Measurements from ENCODE around the gene CLEC12A. TPM values are rescaled to one million over a fixed set of nuclear protein-coding genes. Genes with fewer than 3 reads are reported as not detected.

The CLEC12A gene
- total RNA-seq, 1 donor from 2014 or later, result not detected

DNA sequence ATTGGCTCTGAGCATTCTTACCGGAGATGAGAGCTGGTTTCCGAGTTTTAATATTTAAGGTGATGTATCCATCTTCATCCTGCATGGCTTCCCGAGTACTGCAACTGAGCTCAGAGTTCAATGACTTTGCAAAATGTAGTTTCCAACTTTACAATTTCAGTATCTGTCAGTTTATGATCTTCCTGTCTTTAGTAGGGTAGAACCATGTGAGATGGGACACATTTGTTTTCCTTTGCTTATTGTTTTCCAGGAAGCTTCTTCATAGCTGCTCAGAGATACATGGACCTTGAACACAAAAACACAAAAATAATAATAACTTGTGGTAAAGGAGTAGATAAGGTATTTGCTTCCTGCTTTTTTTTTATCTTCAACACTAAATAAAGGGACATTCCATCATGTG lies 27.8 kb downstream of the CLEC12A start, which contains the start of gene CLEC1B:
Gene CLEC1B, minus strand, starts transcription at position 106 of the 400 bp plus-strand sequence. Its CDS starts 21 bp downstream, at position 85.
- FAIRE-seq, result no peak
- Histone ChIP-seq H3K36me3 (ENCODE audit: control insufficient read depth, insufficient read depth, low read length) (no peaks in the 10 kb centered on the region), H3K27me3 (ENCODE audit: control insufficient read depth, insufficient read depth, low read length) (peaks cover 2% of the 10 kb centered on the region), H3K4me3 (ENCODE audit: low read depth, low read length) (no peak within 1 kb of the TSS)
- TF ChIP-seq, protein P1, sequence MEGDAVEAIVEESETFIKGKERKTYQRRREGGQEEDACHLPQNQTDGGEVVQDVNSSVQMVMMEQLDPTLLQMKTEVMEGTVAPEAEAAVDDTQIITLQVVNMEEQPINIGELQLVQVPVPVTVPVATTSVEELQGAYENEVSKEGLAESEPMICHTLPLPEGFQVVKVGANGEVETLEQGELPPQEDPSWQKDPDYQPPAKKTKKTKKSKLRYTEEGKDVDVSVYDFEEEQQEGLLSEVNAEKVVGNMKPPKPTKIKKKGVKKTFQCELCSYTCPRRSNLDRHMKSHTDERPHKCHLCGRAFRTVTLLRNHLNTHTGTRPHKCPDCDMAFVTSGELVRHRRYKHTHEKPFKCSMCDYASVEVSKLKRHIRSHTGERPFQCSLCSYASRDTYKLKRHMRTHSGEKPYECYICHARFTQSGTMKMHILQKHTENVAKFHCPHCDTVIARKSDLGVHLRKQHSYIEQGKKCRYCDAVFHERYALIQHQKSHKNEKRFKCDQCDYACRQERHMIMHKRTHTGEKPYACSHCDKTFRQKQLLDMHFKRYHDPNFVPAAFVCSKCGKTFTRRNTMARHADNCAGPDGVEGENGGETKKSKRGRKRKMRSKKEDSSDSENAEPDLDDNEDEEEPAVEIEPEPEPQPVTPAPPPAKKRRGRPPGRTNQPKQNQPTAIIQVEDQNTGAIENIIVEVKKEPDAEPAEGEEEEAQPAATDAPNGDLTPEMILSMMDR (IDR thresholded peaks at IDR 0.05; ENCODE audit: insufficient read depth, low read length, severe bottlenecking), result no peak
- DNase-seq (ENCODE audit: low read depth), result no peak

DNA sequence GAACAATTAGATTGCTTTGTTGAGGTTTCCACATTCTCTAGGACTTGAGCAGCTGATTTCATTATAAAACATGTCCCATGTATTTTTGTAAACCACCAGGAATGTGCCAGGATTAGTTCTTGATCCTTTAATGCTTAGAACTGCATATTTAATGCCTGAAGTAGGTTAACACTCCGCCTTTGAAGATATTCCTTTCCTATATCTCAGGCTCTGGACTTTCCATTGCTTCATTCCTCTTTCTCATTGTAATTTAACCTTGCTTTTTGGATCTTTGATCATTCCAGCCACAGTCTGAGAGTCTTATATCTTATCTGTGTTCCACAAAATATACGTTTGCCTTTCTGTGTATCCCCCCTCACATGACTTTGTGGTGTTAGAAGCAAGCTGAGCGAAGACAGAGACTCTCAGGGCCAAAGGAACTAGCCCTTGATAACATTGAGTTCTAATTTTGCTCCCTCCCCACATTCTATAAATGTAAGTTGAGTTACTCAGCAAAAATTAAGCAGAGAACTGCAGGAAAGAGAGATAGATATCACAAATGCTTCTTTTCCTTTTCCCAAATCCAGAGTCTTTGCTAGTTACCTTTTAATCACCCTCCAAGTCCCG lies 30.1 kb downstream of the CLEC12A start:
- TF ChIP-seq, protein P1 (IDR thresholded peaks at IDR 0.05; ENCODE audit: insufficient read depth, low read length, severe bottlenecking), result no peak
- H3K27me3 ChIP-seq (ENCODE audit: control insufficient read depth, insufficient read depth, low read length), result peaks cover 2% of the 10 kb centered on the region
- DNase-seq (ENCODE audit: low read depth), result no peak
- FAIRE-seq, result no peak
- no peaks in the 10 kb centered on the region for H3K36me3 ChIP-seq (ENCODE audit: control insufficient read depth, insufficient read depth, low read length)
- no peak overlapping the region for H3K4me3 ChIP-seq (ENCODE audit: low read depth, low read length)

DNA sequence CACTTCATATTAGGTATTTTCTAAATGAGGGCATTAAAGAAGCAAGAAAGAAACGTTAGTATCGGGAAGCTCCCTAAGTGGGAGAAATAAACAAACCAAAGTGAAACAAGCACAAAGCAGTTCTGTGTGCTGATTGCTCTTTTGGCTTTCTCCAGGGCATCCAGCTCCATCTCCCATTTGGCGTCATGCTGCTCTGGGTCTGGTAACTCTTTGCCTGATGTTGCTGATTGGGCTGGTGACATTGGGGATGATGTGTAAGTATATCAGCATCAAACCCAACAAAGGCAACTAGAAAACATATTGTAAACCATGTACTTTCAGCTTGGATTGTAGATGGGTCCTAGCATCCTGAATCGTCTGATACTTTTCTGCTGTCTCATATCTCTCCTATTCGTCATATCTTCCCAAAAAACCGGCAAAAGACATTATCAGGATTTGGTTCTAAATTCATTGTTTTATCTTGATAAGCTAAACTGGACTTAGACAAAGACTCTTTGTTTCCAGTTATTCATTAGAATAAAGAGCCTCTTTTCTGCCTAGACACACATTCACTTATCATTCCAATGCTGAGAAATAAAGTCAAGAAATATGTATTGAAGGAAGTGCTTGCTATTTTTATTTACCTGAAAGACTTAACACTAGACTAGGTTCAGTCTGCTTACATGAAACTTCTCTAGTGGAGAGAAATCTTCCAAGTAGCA lies 41.6 kb downstream of the CLEC12A start:
- no peak for DNase-seq (ENCODE audit: low read depth)

DNA sequence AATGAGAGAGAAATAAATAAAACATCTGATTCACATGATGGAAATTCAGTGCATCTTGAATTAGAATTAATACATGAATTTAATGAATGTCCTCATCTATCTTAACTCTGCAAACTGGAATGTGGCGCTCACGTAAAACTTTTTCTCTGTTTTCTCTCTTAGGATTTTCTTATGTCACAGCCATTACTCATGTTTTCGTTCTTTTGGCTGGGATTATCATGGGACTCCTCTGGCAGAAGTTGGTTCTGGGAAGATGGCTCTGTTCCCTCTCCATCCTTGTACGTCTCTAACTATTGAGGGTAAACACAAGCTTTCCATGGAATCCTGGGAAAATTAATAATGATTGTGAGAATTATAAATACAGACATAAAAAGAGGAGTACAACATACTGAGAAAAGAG lies 44.2 kb downstream of the CLEC12A start:
- Histone ChIP-seq H3K27me3 (ENCODE audit: control insufficient read depth, insufficient read depth, low read length) (no peaks in the 10 kb centered on the region), H3K4me3 (ENCODE audit: low read depth, low read length) (no peak overlapping the region), H3K36me3 (ENCODE audit: control insufficient read depth, insufficient read depth, low read length) (no peaks in the 10 kb centered on the region)
- TF ChIP-seq, protein P1 (IDR thresholded peaks at IDR 0.05; ENCODE audit: insufficient read depth, low read length, severe bottlenecking), result no peak
- DNase-seq (ENCODE audit: low read depth) (no peak), FAIRE-seq (no peak)

More for the DNA sequence above, 41.6 kb downstream of the CLEC12A start:
- no peaks in the 10 kb centered on the region for H3K27me3 ChIP-seq (ENCODE audit: control insufficient read depth, insufficient read depth, low read length)
- no peaks in the 10 kb centered on the region for H3K36me3 ChIP-seq (ENCODE audit: control insufficient read depth, insufficient read depth, low read length)
- TF ChIP-seq, protein P1 (IDR thresholded peaks at IDR 0.05; ENCODE audit: insufficient read depth, low read length, severe bottlenecking), result no peak
- no peak overlapping the region for H3K4me3 ChIP-seq (ENCODE audit: low read depth, low read length)
- no peak for FAIRE-seq

DNA sequence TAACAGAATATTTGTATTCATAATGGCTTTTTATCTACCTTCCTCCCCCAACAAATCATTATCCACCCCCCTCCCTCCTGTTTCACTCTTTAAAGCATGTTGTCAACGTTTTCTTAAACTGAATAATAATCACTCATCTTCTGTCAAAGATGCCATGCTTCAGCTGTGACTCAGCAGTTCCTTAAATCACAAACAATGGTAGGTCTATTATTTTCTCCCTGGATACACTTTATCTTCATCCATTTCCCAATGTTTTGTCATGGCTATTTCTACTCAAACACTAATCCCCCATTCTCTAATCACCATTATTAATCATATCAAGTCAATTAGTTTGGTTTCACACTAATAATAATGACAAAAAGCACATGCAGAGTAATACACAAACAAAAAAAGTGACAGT lies 45.7 kb downstream of the CLEC12A start:
- no peaks in the 10 kb centered on the region for H3K27me3 ChIP-seq (ENCODE audit: control insufficient read depth, insufficient read depth, low read length)
- TF ChIP-seq, protein P1 (IDR thresholded peaks at IDR 0.05; ENCODE audit: insufficient read depth, low read length, severe bottlenecking), result no peak
- DNase-seq (ENCODE audit: low read depth) (peak; percentile 59), FAIRE-seq (no peak)
- no peaks in the 10 kb centered on the region for H3K36me3 ChIP-seq (ENCODE audit: control insufficient read depth, insufficient read depth, low read length)
- no peak overlapping the region for H3K4me3 ChIP-seq (ENCODE audit: low read depth, low read length)

All from bronchial epithelial cell (primary cell).